H1 (cell line): ENCODE results near the gene ZNF691. TPM values are rescaled to one million over a fixed set of nuclear protein-coding genes. Genes with fewer than 3 reads are reported as not detected.

ENCODE experiments used
- CTCF ChIA-PET: fragments of 300-600 bp; sonication (Branson Sonifier 250); formaldehyde crosslinking; loops from one replicate; lab custom pipeline; 2021; ENCODE audit not compliant: partially characterized antibody; lab: Charles Lee
- POLR2A ChIA-PET: fragments of 300-600 bp; sonication (Branson Sonifier 250); formaldehyde crosslinking; loops from one replicate; lab custom pipeline; 2021; ENCODE audit warnings: inconsistent platforms; ENCODE audit not compliant: partially characterized antibody; lab: Charles Lee
- DNase-seq, 2 experiments: peaks; one replicate each; pipeline versions ENCODE4 v3.0.0 to v3.0.0-alpha.2; 2010 to 2022; ENCODE audit warnings: low spot score in 2 of 2, low read depth in 1 of 2, mixed read lengths in 1 of 2
- FAIRE-seq: peaks from 2 replicates; lab custom pipeline; 2011; peaks lifted over from hg19 to GRCh38; lab: Jason Lieb, UNC
- H2AFZ ChIP-seq: 2 replicates; pipeline ENCODE4 v1.8.1; 2012; ENCODE audit warnings: low read length, inconsistent platforms
- H2AK5ac ChIP-seq: 2 replicates; pipeline ENCODE4 v1.6.1; 2013; ENCODE audit warnings: low read depth, low read length
- H2BK120ac ChIP-seq: replicated peaks from 2 replicates; pipeline ENCODE3; 2013; ENCODE audit warnings: low read depth, low read length, inconsistent platforms
- H2BK12ac ChIP-seq: 2 replicates; pipeline ENCODE4 v1.6.1; 2013; ENCODE audit warnings: low read depth, low read length
- H2BK15ac ChIP-seq: 2 replicates; pipeline ENCODE4 v1.6.1; 2013; ENCODE audit warnings: low read length
- H2BK20ac ChIP-seq: 2 replicates; pipeline ENCODE4 v1.6.1; 2013; ENCODE audit warnings: low read length
- H2BK5ac ChIP-seq: 2 replicates; pipeline ENCODE4 v1.6.1; 2013; ENCODE audit warnings: low read depth, low read length
- H3K14ac ChIP-seq: 2 replicates; pipeline ENCODE4 v1.6.1; 2013; ENCODE audit warnings: inconsistent platforms; ENCODE audit not compliant: insufficient read length
- H3K18ac ChIP-seq: 2 replicates; pipeline ENCODE4 v1.6.1; 2013; ENCODE audit warnings: low read length; ENCODE audit errors: extremely low read depth
- H3K23ac ChIP-seq: 2 replicates; pipeline ENCODE4 v1.6.1; 2013; ENCODE audit warnings: inconsistent platforms; ENCODE audit not compliant: insufficient read length
- H3K23me2 ChIP-seq: 2 replicates; pipeline ENCODE4 v1.6.1; 2013; ENCODE audit warnings: low read depth, low read length
- H3K27ac ChIP-seq: 2 replicates; pipeline ENCODE4 v1.6.1; 2011; ENCODE audit warnings: low read depth, low read length, inconsistent platforms
- H3K27me3 ChIP-seq, 4 experiments: replicated peaks in 1 of 4; 1 replicate in 1 of 4; 2 replicates in 3 of 4; pipeline versions ENCODE4 v1.6.1 to v1.8.1; 2011 to 2013; ENCODE audit warnings: low read length in 3 of 4, mild to moderate bottlenecking in 3 of 4, inconsistent platforms in 2 of 4, mixed read lengths in 2 of 4, moderate library complexity in 1 of 4; ENCODE audit not compliant: control insufficient read depth in 3 of 4, insufficient read depth in 3 of 4; ENCODE audit errors: extremely low read depth in 1 of 4
- H3K36me3 ChIP-seq, 4 experiments: 2 replicates each; pipeline versions ENCODE4 v1.6.1 to v1.8.1; 2011 to 2013; ENCODE audit warnings: mild to moderate bottlenecking in 4 of 4, low read length in 3 of 4, moderate library complexity in 2 of 4, control low read depth in 1 of 4, inconsistent platforms in 1 of 4; ENCODE audit not compliant: insufficient read depth in 4 of 4, control insufficient read depth in 2 of 4
- H3K4ac ChIP-seq: replicated peaks from 2 replicates; pipeline ENCODE3; 2013; ENCODE audit warnings: low read length, low read depth, mixed read lengths, inconsistent platforms; ENCODE audit not compliant: insufficient read length
- H3K4me1 ChIP-seq, 4 experiments: replicated peaks in 1 of 4; 1 replicate in 1 of 4; 2 replicates in 3 of 4; pipeline versions ENCODE4 v1.6.1 to v1.8.1; 2011 to 2013; ENCODE audit warnings: low read length in 3 of 4, inconsistent platforms in 2 of 4, mixed read lengths in 1 of 4; ENCODE audit not compliant: insufficient read depth in 4 of 4, control insufficient read depth in 3 of 4
- H3K4me2 ChIP-seq, 2 experiments: 2 replicates each; pipeline versions ENCODE4 v1.6.1 to v1.8.1; 2011 to 2013; ENCODE audit warnings: low read depth in 2 of 2, low read length in 2 of 2, control low read depth in 1 of 2, inconsistent platforms in 1 of 2, mild to moderate bottlenecking in 1 of 2; ENCODE audit not compliant: insufficient read depth in 1 of 2
- H3K4me3 ChIP-seq, 4 experiments: fragments of 200-600, 300-600 bp in 1 of 4; sonication (generic), shearing (Covaris generic), sonication (Bioruptor Twin) in 1 of 4; 2 replicates each; pipeline versions ENCODE4 v1.5.1 to v1.8.1; 2011 to 2016; ENCODE audit warnings: low read length in 4 of 4, low read depth in 3 of 4, control low read depth in 2 of 4, inconsistent platforms in 2 of 4, mild to moderate bottlenecking in 2 of 4, mixed read lengths in 1 of 4, moderate library complexity in 1 of 4; ENCODE audit not compliant: insufficient read depth in 2 of 4; ENCODE audit errors: extremely low read depth in 1 of 4
- H3K56ac ChIP-seq: replicated peaks from 2 replicates; pipeline ENCODE3; 2013; ENCODE audit warnings: low read depth, mild to moderate bottlenecking, mixed read lengths, low read length, inconsistent platforms; ENCODE audit not compliant: insufficient read length
- H3K79me1 ChIP-seq: 2 replicates; pipeline ENCODE4 v1.6.1; 2013; ENCODE audit warnings: low read depth, low read length, control low read depth
- H3K79me2 ChIP-seq, 2 experiments: 2 replicates each; pipeline versions ENCODE4 v1.6.1 to v1.8.1; 2012 to 2013; ENCODE audit warnings: low read length in 2 of 2, mild to moderate bottlenecking in 2 of 2, inconsistent platforms in 1 of 2; ENCODE audit not compliant: insufficient read depth in 2 of 2, control insufficient read depth in 1 of 2
- H3K9ac ChIP-seq, 4 experiments: replicated peaks in 1 of 4; 1 replicate in 1 of 4; 2 replicates in 3 of 4; pipeline versions ENCODE4 v1.6.1 to v1.8.1; 2011 to 2013; ENCODE audit warnings: low read depth in 3 of 4, low read length in 3 of 4, control low read depth in 2 of 4, mild to moderate bottlenecking in 2 of 4, moderate library complexity in 2 of 4, inconsistent platforms in 1 of 4; ENCODE audit errors: extremely low read depth in 1 of 4
- H3K9me3 ChIP-seq, 2 experiments: 2 replicates each; pipeline versions ENCODE4 v1.6.1 to v1.8.1; 2012 to 2013; ENCODE audit warnings: mild to moderate bottlenecking in 2 of 2, moderate library complexity in 2 of 2, control low read depth in 1 of 2, inconsistent platforms in 1 of 2, low read depth in 1 of 2, low read length in 1 of 2, mixed read lengths in 1 of 2; ENCODE audit not compliant: insufficient read depth in 2 of 2
- H4K20me1 ChIP-seq, 2 experiments: replicated peaks in 1 of 2; 2 replicates each; pipeline versions ENCODE3 to v1.8.1; 2011 to 2013; ENCODE audit warnings: inconsistent platforms in 2 of 2, low read length in 2 of 2, mild to moderate bottlenecking in 1 of 2; ENCODE audit not compliant: insufficient read depth in 2 of 2, control insufficient read depth in 1 of 2
- H4K5ac ChIP-seq: 2 replicates; pipeline ENCODE4 v1.6.1; 2013; ENCODE audit warnings: low read length, low read depth, mixed read lengths, inconsistent platforms; ENCODE audit not compliant: insufficient read length
- H4K8ac ChIP-seq: 2 replicates; pipeline ENCODE4 v1.8.0; 2013; ENCODE audit warnings: mild to moderate bottlenecking, moderate library complexity, low read length, inconsistent platforms; ENCODE audit not compliant: insufficient read depth; ENCODE audit errors: extremely low read depth
- H4K91ac ChIP-seq: replicated peaks from 2 replicates; pipeline ENCODE3; 2013; ENCODE audit warnings: low read length, mixed read lengths, inconsistent platforms; ENCODE audit not compliant: insufficient read length
- E2F6 ChIP-seq: IDR thresholded peaks from 2 replicates; pipeline ENCODE4 v1.6.1; 2012; ENCODE audit warnings: inconsistent platforms
- GABPA ChIP-seq: IDR thresholded peaks from 2 replicates; pipeline ENCODE4 v1.6.1; 2011; ENCODE audit warnings: mild to moderate bottlenecking, low read length, moderate library complexity, borderline replicate concordance; ENCODE audit not compliant: insufficient read depth
- JUN ChIP-seq: IDR thresholded peaks from 2 replicates; pipeline ENCODE4 v1.6.1; 2011; ENCODE audit warnings: low read depth, mild to moderate bottlenecking, improper control_type of control experiment, low read length
- MAFK ChIP-seq: IDR thresholded peaks from 2 replicates; pipeline ENCODE4 v1.6.1; 2012; ENCODE audit warnings: low read depth, mild to moderate bottlenecking, improper control_type of control experiment, low read length
- TAF1 ChIP-seq: IDR thresholded peaks from 2 replicates; pipeline ENCODE4 v1.6.1; 2011; ENCODE audit warnings: mild to moderate bottlenecking, low read depth, low read length
- WGBS, 2 experiments: shearing (Covaris generic) in 1 of 2; methylation state at CpG; one replicate each; pipeline versions ENCODE4 v1.1.6 to v1.1.7; 2013 to 2015; ENCODE audit warnings: low lambda C conversion rate in 2 of 2, mixed read lengths in 2 of 2, inconsistent platforms in 1 of 2, low coverage in 1 of 2, missing lambda C conversion rate in 1 of 2; ENCODE audit not compliant: insufficient replicate concordance in 2 of 2, insufficient coverage in 1 of 2, insufficient read length in 1 of 2; ENCODE audit errors: extremely low coverage in 1 of 2, missing lambda C conversion rate in 1 of 2; 5-methylcytosine and 5-hydroxymethylcytosine counted together
- polyA plus RNA-seq, 7 experiments: library from polyadenylated mRNA; depleted of rRNA in 3 of 7; stranded (reverse) in 5 of 7; unstranded in 2 of 7; fragments of >200 nt in 5 of 7; fragments of 200-250 nt in 2 of 7; gene quantifications; 1 replicate in 5 of 7; 2 replicates in 1 of 7; 4 replicates in 1 of 7; pipeline versions ENCODE4 v1.2.1 to v1.2.3, GENCODE V29; 2011 to 2013; ENCODE audit warnings: missing spikeins in 2 of 7, mixed read lengths in 2 of 7
- total RNA-seq: library from RNA; stranded (reverse); fragmentation: NEBNext Ultra II Directional; extraction: Animal tissue kit (Norgen Biotek cat#: 25700); gene quantifications from 2 replicates; pipeline ENCODE4 v1.2.1, GENCODE V29; 2021

ZNF691 gene
- total and polyA plus RNA-seq, 2 of the 8 experiments (the other 6 are each of a cell fraction or from before 2014, with no cell fraction given): 19.5 TPM

GRCh38 chr1:42888013-42888633 lies 41.7 kb downstream of the ZNF691 start:
- Histone ChIP-seq H2BK5ac (0 out of 2 replicates have a peak overlapping the region, but pooled peaks have one; percentile 24), H3K36me3 (no peaks in the 10 kb centered on the region), H2BK12ac (0 out of 2 replicates have a peak overlapping the region, but pooled peaks have one; percentile 17), H4K5ac (no peak overlapping the region), H3K4me2 (no peak overlapping the region), H4K8ac (no peak overlapping the region), H3K23me2 (no peaks in the 10 kb centered on the region), H2BK15ac (no peak overlapping the region), H3K27me3 (no peaks in the 10 kb centered on the region), H4K20me1 (no peaks in the 10 kb centered on the region), H3K4ac (no peak overlapping the region), H4K91ac (peak overlapping the region; percentile 26), H3K18ac (no peak overlapping the region; the same call in 1 of the 2 replicates), H2AK5ac (no peak overlapping the region), H2BK20ac (no peak overlapping the region), H3K79me2 (no peaks in the 10 kb centered on the region), H3K9me3 (no peaks in the 10 kb centered on the region), H3K4me3 (no peak overlapping the region), H3K27ac (no peak overlapping the region), H3K9ac (no peak overlapping the region), H2AFZ (peak overlapping the region; percentile 83; the same call in 1 of the 2 replicates), H2BK120ac (no peak overlapping the region), H3K4me1 (no peaks in the 10 kb centered on the region; a peak in 1 of 7 replicates), H3K23ac (no peak overlapping the region), H3K56ac (no peak overlapping the region), H3K79me1 (no peaks in the 10 kb centered on the region), H3K14ac (no peak overlapping the region)
- CTCF ChIA-PET: interaction anchor here (1.0 to 2.2 kb wide), 5 partner anchors 25 to 118 kb away, joined by 3 to 8 read pairs (median 3); no protein-coding TSS in a partner anchor
- DNase-seq (no peak), FAIRE-seq (no peak)
- POLR2A ChIA-PET: interaction anchor here (1.5 to 1.6 kb wide), 2 partner anchors 8 to 29 kb away, joined by 4 read pairs; no protein-coding TSS in a partner anchor
- WGBS, 2 experiments: 91% methylated on average over 29 of the region's 31 CpGs; no CpG with 5 or more reads in 1 of the 2 experiments
- no peak for TF ChIP-seq MAFK
- TF ChIP-seq GABPA: 0 out of 2 replicates have a peak, but pooled peaks have one; percentile 24
- TF ChIP-seq JUN: no peak
- TF ChIP-seq E2F6: peak; percentile 69
- TF ChIP-seq TAF1: no peak
